Stimulated activated naive CD8-positive, alpha-beta T cell treated with anti-CD3 and anti-CD28 coated beads, Interleukin-15, amount 100 ng/mL, for 72 hours (primary cell): ENCODE data around the gene UGT1A10.

Experiments
- ATAC-seq: fragments of 150-1000 bp; cut with Tn5 transposase; 2 replicates; pipeline ENCODE4 v1.10.0; 2021; ENCODE audit warnings: mild to moderate bottlenecking, moderate library complexity
- DNase-seq, 2 donors: peaks; one replicate each; pipeline ENCODE4 v3.0.0; 2021 to 2022
- H3K27ac Mint-ChIP-seq, 2 donors: one replicate each; pipeline ENCODE4 v1.8.0; 2022; ENCODE audit warnings: mild to moderate bottlenecking in 2 of 2, mixed read lengths in 2 of 2, moderate library complexity in 2 of 2
- H3K27me3 Mint-ChIP-seq: one replicate; pipeline ENCODE4 v1.8.0; 2022; ENCODE audit warnings: mixed read lengths
- H3K4me1 Mint-ChIP-seq: one replicate; pipeline ENCODE4 v1.8.0; 2022; ENCODE audit warnings: mild to moderate bottlenecking, mixed read lengths
- H3K4me3 Mint-ChIP-seq, 2 donors: one replicate each; pipeline ENCODE4 v1.8.0; 2022; ENCODE audit warnings: mild to moderate bottlenecking in 2 of 2, mixed read lengths in 2 of 2, moderate library complexity in 1 of 2
- H3K9me3 Mint-ChIP-seq, 2 donors: one replicate each; pipeline ENCODE4 v1.8.0; 2022; ENCODE audit warnings: mixed read lengths in 2 of 2

UGT1A10 gene

GRCh38 chr2:233791883-233792329 lies 155.7 kb downstream of the UGT1A10 start:
- H3K27me3 Mint-ChIP-seq, result no peaks in the 10 kb centered on the region
- H3K27ac Mint-ChIP-seq, result no peak overlapping the region
- H3K9me3 Mint-ChIP-seq, result no peaks in the 10 kb centered on the region
- no peak for ATAC-seq
- DNase-seq, result no peak
- H3K4me1 Mint-ChIP-seq, result no peaks in the 10 kb centered on the region
- no peak overlapping the region for H3K4me3 Mint-ChIP-seq

GRCh38 chr2:233792720-233793119 lies 156.5 kb downstream of the UGT1A10 start:
- no peak for DNase-seq
- ATAC-seq, result no peak
- no peaks in the 10 kb centered on the region for H3K27me3 Mint-ChIP-seq
- no peak overlapping the region for H3K4me3 Mint-ChIP-seq
- no peaks in the 10 kb centered on the region for H3K4me1 Mint-ChIP-seq
- peak overlapping the region in 1 of 2 donors; percentile 36 for H3K27ac Mint-ChIP-seq
- no peaks in the 10 kb centered on the region for H3K9me3 Mint-ChIP-seq

GRCh38 chr2:233793465-233794127 lies 157.3 kb downstream of the UGT1A10 start:
- ATAC-seq (no peak), DNase-seq (no peak)
- H3K4me1 Mint-ChIP-seq, result no peaks in the 10 kb centered on the region
- no peaks in the 10 kb centered on the region for H3K9me3 Mint-ChIP-seq
- no peak overlapping the region for H3K27ac Mint-ChIP-seq
- H3K27me3 Mint-ChIP-seq, result peaks cover 2% of the 10 kb centered on the region
- no peak overlapping the region for H3K4me3 Mint-ChIP-seq

GRCh38 chr2:233794128-233794658 lies 157.9 kb downstream of the UGT1A10 start:
- H3K27ac Mint-ChIP-seq, result peak overlapping the region in 1 of 2 donors; percentile 45
- no peak overlapping the region for H3K4me3 Mint-ChIP-seq
- H3K9me3 Mint-ChIP-seq, result no peaks in the 10 kb centered on the region
- DNase-seq (no peak), ATAC-seq (no peak)
- H3K27me3 Mint-ChIP-seq, result peaks cover 8% of the 10 kb centered on the region
- H3K4me1 Mint-ChIP-seq, result no peaks in the 10 kb centered on the region

- no peak overlapping the region for H3K4me3 Mint-ChIP-seq
- peaks cover 11% of the 10 kb centered on the region for H3K27me3 Mint-ChIP-seq
- H3K27ac Mint-ChIP-seq, result no peak overlapping the region
- H3K4me1 Mint-ChIP-seq, result no peaks in the 10 kb centered on the region
- DNase-seq (no peak), ATAC-seq (no peak)
- H3K9me3 Mint-ChIP-seq, result no peaks in the 10 kb centered on the region
These were observed 159.5 kb downstream of the UGT1A10 start for GRCh38 chr2:233795735-233796171.

GRCh38 chr2:233796254-233796653 lies 160.0 kb downstream of the UGT1A10 start:
- Mint-ChIP-seq H3K4me3 (no peak overlapping the region), H3K27ac (no peak overlapping the region), H3K9me3 (no peaks in the 10 kb centered on the region), H3K4me1 (peaks cover 4% of the 10 kb centered on the region), H3K27me3 (peaks cover 11% of the 10 kb centered on the region)
- ATAC-seq (no peak), DNase-seq (peak in 1 of 2 donors; percentile 4)

- peak overlapping the region in 1 of 2 donors; percentile 10 for H3K27ac Mint-ChIP-seq
- H3K4me3 Mint-ChIP-seq, result no peak overlapping the region
- H3K9me3 Mint-ChIP-seq, result no peaks in the 10 kb centered on the region
- ATAC-seq (no peak), DNase-seq (no peak)
- H3K27me3 Mint-ChIP-seq, result peaks cover 25% of the 10 kb centered on the region
- H3K4me1 Mint-ChIP-seq, result peaks cover 9% of the 10 kb centered on the region
These were observed 162.3 kb downstream of the UGT1A10 start for GRCh38 chr2:233798335-233799086.

GRCh38 chr2:233799087-233799665 lies 162.9 kb downstream of the UGT1A10 start:
- DNase-seq (peak in 1 of 2 donors; percentile 4), ATAC-seq (no peak)
- Mint-ChIP-seq H3K27ac (no peak overlapping the region), H3K9me3 (no peaks in the 10 kb centered on the region), H3K4me3 (no peak overlapping the region), H3K27me3 (peaks cover 31% of the 10 kb centered on the region), H3K4me1 (peaks cover 9% of the 10 kb centered on the region)

GRCh38 chr2:233799716-233800115 lies 163.5 kb downstream of the UGT1A10 start:
- H3K27ac Mint-ChIP-seq, result peak overlapping the region in 1 of 2 donors; percentile 57
- ATAC-seq (no peak), DNase-seq (no peak)
- H3K4me3 Mint-ChIP-seq, result no peak overlapping the region
- H3K9me3 Mint-ChIP-seq, result no peaks in the 10 kb centered on the region
- H3K27me3 Mint-ChIP-seq, result peaks cover 37% of the 10 kb centered on the region
- peaks cover 9% of the 10 kb centered on the region for H3K4me1 Mint-ChIP-seq

GRCh38 chr2:233800208-233800607 lies 164.0 kb downstream of the UGT1A10 start:
- H3K9me3 Mint-ChIP-seq, result no peaks in the 10 kb centered on the region
- DNase-seq (peak in 1 of 2 donors; percentile 4), ATAC-seq (no peak)
- no peak overlapping the region for H3K4me3 Mint-ChIP-seq
- H3K27ac Mint-ChIP-seq, result no peak overlapping the region
- peaks cover 42% of the 10 kb centered on the region for H3K27me3 Mint-ChIP-seq
- peaks cover 9% of the 10 kb centered on the region for H3K4me1 Mint-ChIP-seq

- peaks cover 9% of the 10 kb centered on the region for H3K4me1 Mint-ChIP-seq
- H3K27me3 Mint-ChIP-seq, result peaks cover 43% of the 10 kb centered on the region
- no peaks in the 10 kb centered on the region for H3K9me3 Mint-ChIP-seq
- H3K27ac Mint-ChIP-seq, result no peak overlapping the region
- ATAC-seq (peak; percentile 76), DNase-seq (peak in 1 of 2 donors; percentile 9)
- H3K4me3 Mint-ChIP-seq, result no peak overlapping the region
These were observed 165.3 kb downstream of the UGT1A10 start for GRCh38 chr2:233801357-233802131.

DNA sequence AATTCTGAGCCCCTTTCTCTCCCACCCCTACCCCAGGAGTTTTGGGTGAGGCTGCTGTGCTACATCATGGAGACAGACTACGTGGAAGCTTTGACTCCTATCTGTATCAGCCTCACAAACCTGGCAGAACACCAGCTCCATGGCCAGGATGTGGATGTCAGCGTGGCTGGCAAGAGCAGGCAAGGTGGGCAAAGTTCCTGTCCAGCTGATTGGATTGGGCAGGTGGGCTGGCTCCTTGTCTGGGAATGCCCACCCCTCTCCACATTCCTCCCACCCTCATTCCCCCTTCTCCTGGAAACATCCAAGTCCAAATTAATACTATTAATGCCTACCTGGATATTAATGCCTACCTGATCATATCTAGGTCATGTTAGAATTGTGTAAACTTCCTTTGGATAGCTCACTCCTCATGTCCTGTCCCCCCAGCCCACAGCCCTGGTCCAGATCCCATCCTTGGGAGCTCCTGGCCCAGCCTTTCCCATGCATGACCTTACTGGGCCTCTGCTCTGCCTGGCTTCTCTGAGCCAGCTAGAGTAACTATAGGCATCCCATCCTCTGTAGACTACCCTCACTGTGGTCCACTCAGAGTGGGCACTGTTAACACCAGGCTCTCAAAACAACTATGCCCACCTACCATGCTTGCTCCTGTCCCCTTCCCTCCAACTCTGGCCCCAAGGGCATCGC lies 166.0 kb downstream of the UGT1A10 start:
- Mint-ChIP-seq H3K27ac (no peak overlapping the region), H3K9me3 (no peaks in the 10 kb centered on the region)
- no peak for ATAC-seq

DNA sequence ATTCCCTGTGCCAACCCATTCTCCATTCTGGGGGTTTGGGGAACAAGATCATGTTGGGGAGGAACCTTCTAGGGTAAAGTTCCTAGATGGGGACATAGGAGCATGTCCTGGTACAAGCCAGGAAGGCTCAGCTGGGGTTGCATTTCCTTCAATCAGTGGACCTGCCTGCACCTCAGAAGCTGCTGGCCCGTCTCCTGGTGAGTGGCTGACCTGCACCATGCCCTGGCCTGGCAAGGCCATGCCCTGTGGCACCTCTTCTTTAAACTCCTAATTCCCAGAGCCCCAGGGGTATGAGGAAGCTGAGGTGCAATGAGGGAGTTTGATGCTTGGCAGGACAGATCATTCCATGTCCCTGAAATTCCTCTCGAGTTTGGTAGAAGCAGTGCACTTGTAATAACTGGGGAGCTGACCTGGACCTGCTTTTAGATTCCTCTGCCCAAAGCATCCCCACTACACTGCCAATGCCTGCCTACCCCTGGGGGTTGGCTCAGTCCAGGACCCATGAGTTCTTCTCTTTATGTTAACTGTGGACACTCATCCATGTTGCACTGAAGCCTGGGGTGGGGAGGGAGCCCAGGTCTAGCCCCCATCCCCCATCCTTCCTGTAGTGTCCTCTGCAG lies 167.2 kb downstream of the UGT1A10 start:
- no peak for DNase-seq
- H3K27ac Mint-ChIP-seq, result no peak overlapping the region
- no peak for ATAC-seq
- peaks cover 42% of the 10 kb centered on the region for H3K27me3 Mint-ChIP-seq
- H3K9me3 Mint-ChIP-seq, result no peaks in the 10 kb centered on the region
- no peak overlapping the region for H3K4me3 Mint-ChIP-seq
- peaks cover 9% of the 10 kb centered on the region for H3K4me1 Mint-ChIP-seq

More for the DNA sequence above, 166.0 kb downstream of the UGT1A10 start:
- H3K27me3 Mint-ChIP-seq, result peaks cover 43% of the 10 kb centered on the region
- H3K4me3 Mint-ChIP-seq, result no peak overlapping the region
- peaks cover 9% of the 10 kb centered on the region for H3K4me1 Mint-ChIP-seq
- DNase-seq, result no peak

DNA sequence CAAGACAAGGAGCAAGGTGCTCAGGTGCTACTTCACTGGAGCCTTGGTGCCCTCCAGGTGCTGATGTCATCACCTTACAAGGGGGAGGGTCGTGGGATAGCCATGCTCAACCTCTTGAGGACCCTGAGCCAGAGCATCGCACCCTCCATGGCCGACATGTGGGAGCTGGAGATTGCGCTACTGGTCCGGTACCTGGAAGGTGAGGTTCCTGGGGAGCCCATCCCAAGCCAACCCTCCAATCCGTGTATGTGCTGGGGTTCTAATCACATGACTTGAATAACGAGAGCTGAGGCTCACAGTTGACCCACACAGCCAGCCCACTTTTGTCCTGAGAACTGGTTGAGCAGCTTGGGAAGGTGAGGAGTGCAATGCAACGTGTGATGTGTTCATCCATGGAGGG lies 167.7 kb downstream of the UGT1A10 start:
- no peaks in the 10 kb centered on the region for H3K9me3 Mint-ChIP-seq
- peaks cover 36% of the 10 kb centered on the region for H3K27me3 Mint-ChIP-seq
- peak overlapping the region in 1 of 2 donors; percentile 2 for H3K27ac Mint-ChIP-seq
- peaks cover 9% of the 10 kb centered on the region for H3K4me1 Mint-ChIP-seq
- ATAC-seq, result no peak
- H3K4me3 Mint-ChIP-seq, result no peak overlapping the region
- DNase-seq, result peak in 1 of 2 donors; percentile 6
